Smooth muscle cell (in vitro differentiated cells): Measurements from ENCODE around the gene ACRBP. TPM values are rescaled to one million over a fixed set of nuclear protein-coding genes. Genes with fewer than 3 reads are reported as not detected.

Source experiments
- DNase-seq: peaks from one replicate; lab custom pipeline; 2025; ENCODE audit not compliant: unreplicated experiment; lab: John Stamatoyannopoulos, UW
- H2AFZ ChIP-seq: fragments of 200-600 bp; sonication (generic); 2 replicates; pipeline ENCODE4 v1.6.0; 2016; ENCODE audit warnings: antibody characterized with exemption, low read depth, mild to moderate bottlenecking
- H3F3A ChIP-seq: fragments of 200-600 bp; sonication (generic); 2 replicates; pipeline ENCODE4 v1.6.0; 2017; ENCODE audit warnings: antibody characterized with exemption, low read depth
- H3K27ac ChIP-seq: fragments of 200-600 bp; sonication (generic); 2 replicates; pipeline ENCODE4 v1.5.1; 2016; ENCODE audit warnings: low read depth, mild to moderate bottlenecking
- H3K27me3 ChIP-seq: fragments of 200-600 bp; sonication (generic); 2 replicates; pipeline ENCODE4 v1.6.1; 2016; ENCODE audit warnings: low read depth, mild to moderate bottlenecking
- H3K36me3 ChIP-seq: fragments of 200-600 bp; sonication (generic); 2 replicates; pipeline ENCODE4 v1.5.1; 2016; ENCODE audit warnings: low read depth
- H3K4me1 ChIP-seq: fragments of 200-600 bp; sonication (generic); 2 replicates; pipeline ENCODE4 v1.5.1; 2016; ENCODE audit warnings: low read depth
- H3K4me2 ChIP-seq: fragments of 200-600 bp; sonication (generic); 2 replicates; pipeline ENCODE4 v1.6.0; 2016; ENCODE audit warnings: mild to moderate bottlenecking
- H3K4me3 ChIP-seq: fragments of 200-600 bp; sonication (generic); 2 replicates; pipeline ENCODE4 v1.5.1; 2016; ENCODE audit warnings: mild to moderate bottlenecking
- H3K79me2 ChIP-seq: fragments of 200-600 bp; sonication (generic); 2 replicates; pipeline ENCODE4 v1.6.0; 2016; ENCODE audit warnings: low read depth, mild to moderate bottlenecking
- H3K9ac ChIP-seq: fragments of 200-600 bp; sonication (generic); 2 replicates; pipeline ENCODE4 v1.6.0; 2016; ENCODE audit warnings: low read depth
- H3K9me3 ChIP-seq: fragments of 200-600 bp; sonication (generic); replicated peaks from 2 replicates; pipeline ENCODE4 v1.5.1; 2016; ENCODE audit warnings: low read depth
- H4K20me1 ChIP-seq: fragments of 200-600 bp; sonication (generic); 2 replicates; pipeline ENCODE4 v1.6.0; 2016; ENCODE audit warnings: low read depth
- WGBS: methylation state at CpG from one replicate; pipeline ENCODE4 v1.1.7; 2016; ENCODE audit warnings: low lambda C conversion rate; 5-methylcytosine and 5-hydroxymethylcytosine counted together
- polyA plus RNA-seq: library from polyadenylated mRNA; unstranded; fragments of >200 nt; fragmentation: Nextera tagmentation; extraction: Ambion mirVana; gene quantifications from 2 replicates; pipeline ENCODE4 v1.2.1, GENCODE V29; 2016
- total RNA-seq: library from RNA; depleted of rRNA; stranded (reverse); fragments of >200 nt; gene quantifications from 2 replicates; pipeline ENCODE4 v1.2.3, GENCODE V29; 2014
- TF ChIP-seq, protein P1 (sequence below): fragments of 200-600 bp; sonication (generic); IDR thresholded peaks from 2 replicates; pipeline ENCODE4 v1.5.1; 2017; ENCODE audit warnings: borderline replicate concordance, mild to moderate bottlenecking, antibody characterized with exemption; ENCODE audit not compliant: insufficient read depth, poor library complexity, severe bottlenecking

Gene ACRBP
- total and polyA plus RNA-seq, 2 experiments from 2014 or later: not detected

DNA sequence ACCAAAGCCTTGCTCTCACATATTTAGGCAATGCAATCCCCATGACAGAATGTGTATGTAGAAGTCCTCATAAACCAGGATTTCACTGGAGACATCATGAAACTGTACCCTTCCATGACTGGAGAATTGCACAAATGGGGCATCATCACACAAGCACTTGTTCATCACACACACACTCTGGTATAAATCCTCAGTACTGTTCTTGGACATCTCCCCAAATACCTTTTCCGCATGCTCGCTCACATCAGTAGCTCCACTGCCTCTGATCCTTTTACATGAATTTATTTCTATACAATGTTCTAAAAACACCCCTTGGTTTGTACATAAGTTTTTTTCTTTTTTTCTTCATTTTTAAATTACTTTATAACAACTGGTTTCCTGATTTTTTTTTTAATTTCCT, 19.0 kb upstream of the ACRBP start:
- H3K27me3 ChIP-seq: no peaks in the 10 kb centered on the region
- no peak for DNase-seq
- H3K4me1 ChIP-seq: peaks cover 11% of the 10 kb centered on the region
- H2AFZ ChIP-seq: no peak overlapping the region
- no peak overlapping the region for H3K4me3 ChIP-seq
- TF ChIP-seq, protein P1, sequence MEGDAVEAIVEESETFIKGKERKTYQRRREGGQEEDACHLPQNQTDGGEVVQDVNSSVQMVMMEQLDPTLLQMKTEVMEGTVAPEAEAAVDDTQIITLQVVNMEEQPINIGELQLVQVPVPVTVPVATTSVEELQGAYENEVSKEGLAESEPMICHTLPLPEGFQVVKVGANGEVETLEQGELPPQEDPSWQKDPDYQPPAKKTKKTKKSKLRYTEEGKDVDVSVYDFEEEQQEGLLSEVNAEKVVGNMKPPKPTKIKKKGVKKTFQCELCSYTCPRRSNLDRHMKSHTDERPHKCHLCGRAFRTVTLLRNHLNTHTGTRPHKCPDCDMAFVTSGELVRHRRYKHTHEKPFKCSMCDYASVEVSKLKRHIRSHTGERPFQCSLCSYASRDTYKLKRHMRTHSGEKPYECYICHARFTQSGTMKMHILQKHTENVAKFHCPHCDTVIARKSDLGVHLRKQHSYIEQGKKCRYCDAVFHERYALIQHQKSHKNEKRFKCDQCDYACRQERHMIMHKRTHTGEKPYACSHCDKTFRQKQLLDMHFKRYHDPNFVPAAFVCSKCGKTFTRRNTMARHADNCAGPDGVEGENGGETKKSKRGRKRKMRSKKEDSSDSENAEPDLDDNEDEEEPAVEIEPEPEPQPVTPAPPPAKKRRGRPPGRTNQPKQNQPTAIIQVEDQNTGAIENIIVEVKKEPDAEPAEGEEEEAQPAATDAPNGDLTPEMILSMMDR: no peak
- H3K9me3 ChIP-seq: no peaks in the 10 kb centered on the region
- peaks cover 29% of the 10 kb centered on the region for H3F3A ChIP-seq
- peaks cover 14% of the 10 kb centered on the region for H3K79me2 ChIP-seq
- H4K20me1 ChIP-seq: no peaks in the 10 kb centered on the region
- no peak overlapping the region for H3K9ac ChIP-seq
- H3K27ac ChIP-seq: no peak overlapping the region
- H3K4me2 ChIP-seq: no peak overlapping the region
- H3K36me3 ChIP-seq: peaks cover 14% of the 10 kb centered on the region
- 98% methylated on average over 2 of the region's 2 CpGs for WGBS

DNA sequence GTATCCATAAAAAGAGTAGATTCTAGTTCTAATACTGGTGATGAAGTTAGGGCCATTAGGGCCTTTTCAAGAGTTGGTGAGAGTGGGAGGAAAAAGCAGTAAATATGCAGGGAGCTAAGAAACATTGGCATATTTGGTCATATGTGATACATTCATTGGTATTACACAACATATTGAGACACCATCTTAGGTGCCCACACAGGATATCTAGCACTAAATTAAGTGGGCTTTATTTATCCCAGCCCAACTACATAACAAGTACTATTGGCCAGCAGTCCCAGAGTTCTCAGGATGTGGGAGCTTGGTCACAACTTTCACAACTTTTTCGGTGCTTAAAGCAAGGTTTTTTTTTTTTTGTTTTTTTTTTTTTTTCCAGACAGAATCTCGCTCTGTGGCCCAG, 17.7 kb upstream of the ACRBP start:
- Histone ChIP-seq H2AFZ (no peak overlapping the region), H3K9ac (no peak overlapping the region), H3K36me3 (peaks cover 8% of the 10 kb centered on the region), H3K27me3 (no peaks in the 10 kb centered on the region), H3K9me3 (no peaks in the 10 kb centered on the region), H3F3A (peaks cover 29% of the 10 kb centered on the region), H3K27ac (no peak overlapping the region), H3K4me1 (peaks cover 11% of the 10 kb centered on the region), H4K20me1 (no peaks in the 10 kb centered on the region), H3K4me2 (no peak overlapping the region), H3K79me2 (peaks cover 22% of the 10 kb centered on the region), H3K4me3 (no peak overlapping the region)
- no peak for DNase-seq
- WGBS: 83% methylated on average over 2 of the region's 2 CpGs
- TF ChIP-seq, protein P1: no peak

GRCh38 chr12:6662906-6663742, 15.9 kb upstream of the ACRBP start, which contains the start of gene ING4:
Gene ING4 (minus strand): TSS chr12:6663119. CDS start chr12:6663101, 18 bp downstream.
- Histone ChIP-seq H3F3A (peaks cover 26% of the 10 kb centered on the region), H3K79me2 (peaks cover 22% of the 10 kb centered on the region), H2AFZ (peak within 1 kb of the TSS; percentile 81), H3K9ac (peak within 1 kb of the TSS; percentile 81), H4K20me1 (no peaks in the 10 kb centered on the region), H3K9me3 (no peaks in the 10 kb centered on the region), H3K27ac (peak within 1 kb of the TSS; percentile 79), H3K36me3 (no peaks in the 10 kb centered on the region), H3K27me3 (no peaks in the 10 kb centered on the region), H3K4me2 (peak within 1 kb of the TSS; percentile 90), H3K4me3 (peak within 1 kb of the TSS; percentile 75), H3K4me1 (peaks cover 11% of the 10 kb centered on the region)
- TF ChIP-seq, protein P1: no peak
- peak; percentile 71 for DNase-seq
- WGBS: 3% methylated on average over 35 of the region's 37 CpGs
